ENCODE data around the gene EFCC1.

Gene EFCC1

DNA sequence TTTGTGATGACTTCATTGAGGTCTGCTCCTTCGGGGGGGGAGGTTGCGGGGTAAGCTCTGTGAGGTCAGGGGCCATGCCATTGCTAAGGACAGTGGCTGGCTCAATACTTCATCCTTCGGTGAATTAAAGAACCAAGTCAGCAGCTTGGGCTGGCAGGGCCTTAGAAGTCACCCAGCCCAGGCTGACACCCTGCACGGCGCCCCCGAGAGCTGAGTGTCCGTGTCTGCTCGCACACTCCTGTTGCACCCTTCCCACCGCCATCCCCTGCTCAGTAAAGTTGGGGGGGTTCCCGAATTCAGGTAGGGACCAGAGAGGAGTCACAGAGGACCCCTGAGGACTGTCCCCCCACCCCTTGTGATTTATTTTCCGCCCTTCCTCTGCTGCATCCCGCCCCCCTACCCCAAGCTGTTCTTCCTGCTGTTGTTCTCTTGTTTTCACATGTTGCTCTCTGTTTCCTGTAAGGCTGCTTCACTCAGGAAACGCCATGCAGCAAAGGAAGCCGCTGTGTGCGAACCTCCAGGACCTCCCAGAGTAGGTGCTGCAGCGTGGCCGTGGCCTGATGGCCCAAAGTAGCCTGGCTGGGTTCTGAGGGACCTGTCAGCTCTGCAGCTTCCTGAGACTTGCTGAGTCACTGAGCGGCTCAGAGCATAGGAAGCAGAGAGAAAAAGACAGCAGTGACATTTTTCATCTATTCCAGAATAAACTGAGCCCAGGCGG, 14.4 kb downstream of the EFCC1 start:
- TF ChIP-seq, protein P1, sequence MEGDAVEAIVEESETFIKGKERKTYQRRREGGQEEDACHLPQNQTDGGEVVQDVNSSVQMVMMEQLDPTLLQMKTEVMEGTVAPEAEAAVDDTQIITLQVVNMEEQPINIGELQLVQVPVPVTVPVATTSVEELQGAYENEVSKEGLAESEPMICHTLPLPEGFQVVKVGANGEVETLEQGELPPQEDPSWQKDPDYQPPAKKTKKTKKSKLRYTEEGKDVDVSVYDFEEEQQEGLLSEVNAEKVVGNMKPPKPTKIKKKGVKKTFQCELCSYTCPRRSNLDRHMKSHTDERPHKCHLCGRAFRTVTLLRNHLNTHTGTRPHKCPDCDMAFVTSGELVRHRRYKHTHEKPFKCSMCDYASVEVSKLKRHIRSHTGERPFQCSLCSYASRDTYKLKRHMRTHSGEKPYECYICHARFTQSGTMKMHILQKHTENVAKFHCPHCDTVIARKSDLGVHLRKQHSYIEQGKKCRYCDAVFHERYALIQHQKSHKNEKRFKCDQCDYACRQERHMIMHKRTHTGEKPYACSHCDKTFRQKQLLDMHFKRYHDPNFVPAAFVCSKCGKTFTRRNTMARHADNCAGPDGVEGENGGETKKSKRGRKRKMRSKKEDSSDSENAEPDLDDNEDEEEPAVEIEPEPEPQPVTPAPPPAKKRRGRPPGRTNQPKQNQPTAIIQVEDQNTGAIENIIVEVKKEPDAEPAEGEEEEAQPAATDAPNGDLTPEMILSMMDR (IDR thresholded peaks at IDR 0.05; ENCODE audit: low read depth, low read length) = no peak
- H3K4me3 ChIP-seq (ENCODE audit: low read depth, low read length) = no peak overlapping the region

DNA sequence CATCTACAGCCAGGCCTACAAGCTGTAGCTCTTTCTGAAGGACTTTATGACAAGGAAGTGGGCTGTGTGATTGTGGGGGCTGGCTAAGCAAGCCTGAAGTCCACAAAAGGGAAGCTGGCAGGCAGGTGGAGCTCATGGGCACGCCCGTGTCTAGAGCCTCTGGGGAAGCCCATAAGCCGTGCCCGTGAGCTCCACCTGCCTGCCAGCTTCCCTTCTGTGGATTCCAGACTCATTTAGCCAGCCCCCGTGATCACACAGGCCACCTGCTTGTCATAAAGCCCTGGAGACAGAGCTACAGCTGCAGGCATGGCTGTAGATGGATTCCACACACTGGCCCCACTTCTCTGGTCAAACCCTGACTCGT, 15.2 kb downstream of the EFCC1 start:
- H3K4me3 ChIP-seq (ENCODE audit: low read depth, low read length) = no peak overlapping the region
- TF ChIP-seq, protein P1 (IDR thresholded peaks at IDR 0.05; ENCODE audit: low read depth, low read length) = no peak

DNA sequence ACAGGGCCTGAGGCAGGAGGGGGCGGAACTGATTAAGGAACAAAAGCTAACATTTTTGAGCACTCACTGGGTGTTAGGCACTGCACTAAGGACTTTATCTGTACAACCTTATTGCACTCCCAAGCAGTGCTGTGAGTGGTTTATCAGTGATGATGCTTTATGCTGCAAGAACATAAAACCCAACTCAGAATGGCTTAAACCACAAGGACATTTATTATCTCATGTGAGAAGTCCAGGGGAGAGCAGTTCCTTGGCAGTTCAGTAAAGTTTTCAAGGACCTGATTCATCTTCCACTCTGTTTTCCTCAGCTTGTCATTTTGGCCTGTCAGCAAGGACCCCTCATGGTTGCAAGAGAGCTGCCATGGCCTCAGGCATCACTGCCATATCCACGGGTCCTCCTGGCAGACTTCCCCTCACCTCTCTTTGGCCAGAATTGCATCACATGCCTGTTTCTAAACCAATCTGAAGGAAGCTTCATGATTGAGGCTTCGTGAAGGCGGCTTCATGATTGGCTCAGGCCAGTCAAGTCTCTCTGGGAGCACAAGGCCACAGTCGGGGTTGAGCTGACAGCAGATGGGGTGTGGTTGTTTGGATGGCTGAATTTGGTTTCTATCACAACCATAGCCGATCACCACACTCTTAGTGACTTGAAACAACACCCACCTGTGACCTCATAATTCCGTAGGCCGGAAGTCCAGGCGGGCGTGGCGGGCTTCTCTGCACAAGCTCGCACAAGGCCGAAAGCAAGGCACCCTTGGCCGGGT, 15.8 kb downstream of the EFCC1 start:
- TF ChIP-seq, protein P1 (IDR thresholded peaks at IDR 0.05; ENCODE audit: low read depth, low read length) = no peak
- H3K4me3 ChIP-seq (ENCODE audit: low read depth, low read length) = no peak overlapping the region

DNA sequence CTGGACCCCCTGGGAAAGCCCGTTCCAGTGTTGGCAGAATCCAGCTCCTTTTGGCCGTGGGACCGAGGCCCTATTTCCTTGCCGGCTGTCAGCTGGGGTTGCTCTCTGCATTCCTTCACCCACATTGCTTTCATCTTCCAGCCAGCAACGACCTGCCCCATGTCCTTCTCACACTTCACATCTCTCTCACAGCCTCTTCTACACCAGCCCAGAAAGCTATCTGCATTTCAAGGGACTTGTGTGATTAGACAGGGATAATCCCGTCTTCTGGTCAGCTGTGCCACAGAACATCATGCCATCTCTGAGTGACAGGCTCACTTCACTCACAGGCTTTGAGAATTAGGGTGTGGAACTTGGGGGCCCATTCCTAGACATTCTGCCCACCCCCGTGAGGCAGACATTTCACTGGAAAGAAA, 16.4 kb downstream of the EFCC1 start:
- no peak overlapping the region for H3K4me3 ChIP-seq (ENCODE audit: low read depth, low read length)
- TF ChIP-seq, protein P1 (IDR thresholded peaks at IDR 0.05; ENCODE audit: low read depth, low read length) = no peak

DNA sequence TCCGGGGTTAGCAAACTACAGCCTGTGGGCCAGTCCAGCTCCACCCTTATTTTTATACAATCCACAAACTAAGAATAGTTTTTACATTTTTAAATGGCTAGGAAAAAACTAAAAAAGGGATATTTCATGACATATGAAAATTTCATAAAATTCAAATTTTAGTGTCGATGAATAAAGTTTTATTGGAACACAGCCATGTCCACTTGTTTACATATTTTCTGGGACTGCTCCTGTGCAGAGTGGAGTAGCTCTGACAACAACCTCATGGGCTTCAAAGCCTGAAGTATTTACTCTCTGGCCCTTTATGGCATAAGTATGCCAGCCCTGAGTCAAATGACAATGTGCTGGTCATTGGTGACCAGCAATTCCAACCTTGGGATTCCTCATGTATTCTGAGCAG, 17.2 kb downstream of the EFCC1 start:
- TF ChIP-seq, protein P1 (IDR thresholded peaks at IDR 0.05; ENCODE audit: low read depth, low read length) = no peak
- no peak overlapping the region for H3K4me3 ChIP-seq (ENCODE audit: low read depth, low read length)

DNA sequence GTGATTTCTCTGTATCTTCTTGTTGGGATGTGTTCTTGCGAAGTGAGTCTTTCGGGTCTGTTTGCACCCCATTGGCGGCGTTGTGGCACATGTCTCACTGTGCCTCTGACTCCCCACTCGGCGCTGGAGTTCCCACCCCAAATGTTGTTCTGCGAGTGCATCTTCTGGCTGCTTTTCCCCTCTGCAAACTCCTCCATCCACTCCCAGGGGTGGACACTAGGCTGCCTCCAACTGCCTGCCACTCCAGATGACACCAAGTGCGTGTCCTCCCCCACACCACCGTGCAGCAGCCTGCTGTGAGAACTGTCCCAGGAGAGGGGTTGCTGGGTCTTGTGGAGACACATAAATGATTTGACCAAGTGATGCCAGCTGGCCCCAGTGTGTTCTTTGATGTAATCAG, 17.6 kb downstream of the EFCC1 start:
- TF ChIP-seq, protein P1 (IDR thresholded peaks at IDR 0.05; ENCODE audit: low read depth, low read length) = no peak

GRCh38 chr3:129019266-129019665, 18.2 kb downstream of the EFCC1 start:
- TF ChIP-seq, protein P1 (IDR thresholded peaks at IDR 0.05; ENCODE audit: low read depth, low read length) = no peak

More for the DNA sequence above, 17.6 kb downstream of the EFCC1 start:
- no peak overlapping the region for H3K4me3 ChIP-seq (ENCODE audit: low read depth, low read length)

More at GRCh38 chr3:129019266-129019665, 18.2 kb downstream of the EFCC1 start:
- H3K4me3 ChIP-seq (ENCODE audit: low read depth, low read length) = no peak overlapping the region

Data from WI38 (cell line).